Activated T-cell treated with anti-CD3 and anti-CD28 coated beads for 1 hour (primary cell): ENCODE measurements around the gene CDH12.

Source experiments
- DNase-seq: peaks from one replicate; pipeline ENCODE4 v3.0.0-alpha.2; 2020; ENCODE audit warnings: low read depth

CDH12 gene

DNA sequence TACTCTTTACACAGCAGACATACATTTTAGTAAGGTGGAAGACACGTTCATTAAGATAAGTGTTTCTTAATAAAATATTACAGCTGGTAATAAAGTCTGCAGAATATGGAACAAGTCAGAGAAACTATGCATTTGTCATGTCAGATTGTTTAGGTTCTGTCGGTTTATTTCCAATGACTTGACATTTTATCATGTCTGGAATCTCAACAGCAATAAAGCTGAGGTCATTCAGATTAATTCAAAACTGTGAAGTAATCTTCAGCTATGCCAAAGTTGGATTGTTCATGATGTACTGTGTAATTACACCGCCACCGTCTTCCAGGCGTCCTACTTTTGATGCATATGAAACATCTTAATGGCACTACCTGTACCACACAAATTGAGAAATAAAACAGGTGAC, 1032.6 kb downstream of the CDH12 start:
- DNase-seq = no peak

DNA sequence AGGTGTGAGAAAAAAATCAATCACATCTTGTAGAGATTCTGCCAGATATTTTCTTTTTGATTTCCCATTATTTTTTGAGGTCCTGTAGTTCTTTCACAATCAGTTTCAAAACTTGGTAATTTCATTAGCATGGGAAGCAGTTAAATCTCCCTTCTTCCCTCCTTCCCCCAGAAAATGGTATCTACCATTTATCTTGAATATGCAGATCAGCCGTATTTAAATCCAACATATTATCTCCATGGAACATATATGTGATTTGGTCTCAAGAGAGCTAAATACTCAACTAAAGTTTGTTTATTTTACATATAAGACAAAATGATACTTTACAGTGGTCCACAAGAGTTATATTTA, 1034.8 kb downstream of the CDH12 start:
- no peak for DNase-seq

DNA sequence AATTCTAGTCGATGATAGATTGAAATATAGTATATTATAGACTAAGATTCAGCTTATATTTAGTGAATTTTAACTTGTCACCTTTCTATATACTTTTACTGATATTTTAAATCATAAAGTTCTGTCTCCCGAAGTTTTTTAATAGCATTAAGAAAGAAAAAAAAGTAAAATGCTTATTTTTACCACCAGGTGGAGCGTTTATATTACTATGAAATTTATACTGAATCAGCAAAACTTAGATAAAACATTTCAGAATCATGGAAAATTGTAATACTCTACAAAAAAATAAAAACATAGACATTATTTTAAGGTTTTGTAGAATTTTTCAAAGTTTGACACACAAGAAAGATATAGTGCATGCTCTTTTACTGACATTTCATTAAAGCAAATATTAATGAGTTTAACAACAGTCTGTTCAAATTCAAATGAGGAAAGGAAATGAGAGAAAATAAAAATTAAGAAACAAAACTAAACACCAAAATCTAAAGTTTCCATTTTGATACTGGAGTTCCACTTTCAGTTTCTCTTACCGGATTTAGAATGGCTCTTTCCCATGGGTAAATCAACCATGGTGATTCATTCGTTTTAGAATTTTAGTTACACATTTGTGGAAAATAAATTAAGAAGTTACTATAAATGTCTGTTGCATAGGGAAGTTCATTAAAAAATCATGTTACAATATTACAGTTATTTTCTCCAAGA, 1035.3 kb downstream of the CDH12 start:
- DNase-seq = no peak

GRCh38 chr5:21810737-21811316, 1042.3 kb downstream of the CDH12 start:
- no peak for DNase-seq

DNA sequence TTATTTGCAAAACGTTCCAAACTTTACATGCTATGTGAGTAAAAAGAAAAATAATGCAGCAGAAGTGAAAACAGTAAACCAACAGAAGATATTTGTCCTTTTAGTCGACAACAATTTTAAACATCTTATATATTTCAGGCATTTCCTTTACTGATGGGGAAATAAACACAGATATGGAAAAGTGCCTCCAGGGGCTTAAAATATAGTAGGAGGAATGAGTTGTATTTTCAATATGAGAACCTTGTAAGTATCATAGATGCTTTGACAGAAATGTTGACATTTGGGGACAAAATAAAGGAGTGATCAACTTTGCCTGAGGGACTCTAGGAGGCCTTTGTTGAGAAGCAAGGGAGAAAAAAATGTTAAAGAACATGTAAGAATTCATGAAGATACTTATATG, 1043.5 kb downstream of the CDH12 start:
- no peak for DNase-seq

- DNase-seq = no peak
These were observed 1045.2 kb downstream of the CDH12 start for GRCh38 chr5:21807953-21808352.

- no peak for DNase-seq
These were observed 1046.2 kb downstream of the CDH12 start for GRCh38 chr5:21806943-21807342.

- DNase-seq = no peak
These were observed 1046.9 kb downstream of the CDH12 start for GRCh38 chr5:21806271-21806670.

DNA sequence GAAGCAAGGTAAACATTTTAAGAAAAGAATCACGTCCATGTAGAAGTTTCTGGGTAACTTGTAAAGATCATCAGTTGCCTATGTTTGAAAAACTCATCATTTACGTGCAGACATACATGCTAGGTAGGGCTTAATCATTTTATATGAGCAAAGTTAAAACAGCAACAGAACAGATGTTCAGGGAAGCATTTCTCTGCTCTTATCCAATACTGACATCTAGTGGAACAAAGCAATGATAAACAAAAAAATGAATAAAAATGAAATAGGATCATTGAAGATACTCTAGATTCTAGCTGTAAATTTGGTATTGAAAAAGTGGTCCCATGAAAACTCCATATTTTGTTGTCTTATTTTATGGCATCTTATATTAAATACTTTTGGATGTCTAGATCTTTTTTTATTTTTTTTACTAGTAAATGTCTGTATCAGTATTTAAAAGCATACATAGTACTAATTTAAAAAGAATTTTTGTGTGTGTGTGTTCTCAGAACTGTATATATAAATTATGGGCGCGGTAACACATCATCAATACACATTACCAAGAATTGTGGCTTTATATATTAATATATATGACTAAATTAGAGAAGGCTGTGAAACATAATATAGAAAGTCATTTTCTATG, 1050.2 kb downstream of the CDH12 start:
- no peak for DNase-seq

DNA sequence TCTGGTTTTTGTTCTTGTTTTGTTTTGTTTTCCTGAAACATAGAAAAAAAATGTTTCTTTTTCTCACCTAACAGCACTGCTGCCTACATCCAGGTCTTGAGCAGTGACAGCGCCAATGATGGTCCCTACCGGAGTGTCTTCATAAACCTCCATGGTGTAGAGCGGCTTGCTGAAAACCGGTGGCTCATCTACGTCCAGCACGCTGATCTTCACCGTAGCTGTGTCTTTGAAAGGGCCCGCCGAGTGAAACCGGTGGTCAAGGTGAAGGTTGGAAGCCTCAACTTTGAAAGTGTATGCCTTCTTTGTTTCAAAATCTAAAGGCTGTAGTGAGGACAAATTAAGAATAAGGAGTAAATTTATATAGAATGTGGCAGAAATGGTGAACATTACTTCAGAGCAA, 1051.0 kb downstream of the CDH12 start:
- no peak for DNase-seq

DNA sequence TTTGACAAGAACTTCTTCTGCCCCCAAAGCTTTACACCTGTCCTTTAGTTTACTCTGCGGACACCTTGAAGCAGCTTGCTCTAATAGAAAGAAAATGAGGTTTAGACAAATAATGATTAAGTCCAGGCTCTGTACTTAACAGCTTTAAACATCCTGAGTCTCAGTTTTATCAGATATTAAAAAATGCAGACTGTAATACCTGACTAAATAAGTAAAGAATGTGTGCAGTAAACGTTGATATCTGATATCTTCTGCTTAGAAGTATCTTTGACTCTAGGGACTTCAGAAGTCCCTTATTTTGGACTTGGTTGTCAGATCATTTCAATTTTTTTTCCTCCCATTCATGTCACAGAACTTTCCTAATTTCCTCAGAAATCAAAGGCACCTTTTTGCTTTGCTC, 1060.4 kb downstream of the CDH12 start:
- DNase-seq = no peak

GRCh38 chr5:21791304-21791703, 1061.8 kb downstream of the CDH12 start:
- no peak for DNase-seq

DNA sequence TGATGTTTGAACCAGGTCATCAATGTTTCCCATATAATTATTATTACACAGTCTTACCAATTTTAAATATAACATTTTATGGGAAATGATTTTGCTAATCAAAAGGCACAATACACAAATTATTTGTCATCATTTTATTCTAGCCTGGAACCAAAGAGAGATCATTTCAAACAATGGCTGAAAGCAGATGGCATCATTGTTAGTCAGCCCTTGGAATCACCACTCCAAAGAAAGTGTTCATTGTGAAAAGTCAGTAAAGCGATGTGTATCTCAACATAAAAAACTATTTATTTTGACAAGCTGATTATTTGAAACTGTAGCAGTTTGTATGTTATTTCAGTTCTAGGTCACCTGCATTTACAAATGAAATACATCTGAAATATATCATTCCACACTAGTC, 1068.7 kb downstream of the CDH12 start:
- no peak for DNase-seq

DNA sequence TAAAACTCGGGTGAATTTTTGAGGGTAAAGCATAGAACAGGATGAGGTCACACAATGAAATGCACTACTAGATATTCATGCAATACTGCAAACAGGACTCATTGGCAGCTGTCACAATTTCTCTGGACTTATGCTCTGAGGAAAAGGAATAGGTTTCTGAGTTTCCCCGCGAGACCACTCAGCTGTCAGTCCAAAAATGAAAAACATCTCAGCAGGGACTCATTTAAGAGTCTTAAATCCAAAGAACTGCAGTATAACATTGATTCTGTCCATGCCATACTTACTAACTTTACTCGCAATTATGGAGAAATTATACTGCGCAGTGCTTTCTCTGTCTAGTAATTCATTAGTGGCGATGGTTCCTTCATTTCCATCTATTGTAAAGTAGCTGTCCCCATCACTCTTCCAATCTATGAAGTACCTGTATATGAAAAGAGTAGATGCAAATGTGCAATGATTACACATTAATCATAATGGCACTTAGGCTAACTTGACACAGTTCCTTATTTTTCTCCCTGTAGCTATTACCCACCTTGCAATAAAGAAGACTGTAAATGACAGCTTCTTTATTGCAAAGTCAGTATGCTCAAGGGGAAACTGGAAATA, 1070.0 kb downstream of the CDH12 start:
- DNase-seq = no peak

DNA sequence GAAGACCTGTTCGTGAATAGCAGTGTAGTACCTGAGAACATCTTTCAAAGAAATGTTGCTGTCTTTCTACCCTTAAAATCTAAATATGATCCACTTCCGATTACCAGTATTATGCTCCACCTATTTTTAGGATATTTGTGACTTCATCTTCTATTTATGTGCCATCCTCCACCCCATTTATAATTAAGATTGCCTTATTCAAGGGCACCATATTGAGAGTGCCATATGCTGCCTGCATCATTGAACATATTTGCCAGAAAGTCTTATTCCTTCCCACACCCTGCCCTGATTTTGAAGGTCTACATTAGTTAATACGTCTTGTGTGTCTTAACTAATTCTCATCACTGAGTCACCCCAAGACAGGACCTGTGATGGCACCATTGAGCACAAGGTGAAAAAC, 1076.7 kb downstream of the CDH12 start:
- no peak for DNase-seq

- DNase-seq = no peak
These were observed 1078.3 kb downstream of the CDH12 start for GRCh38 chr5:21774801-21775200.

- DNase-seq = no peak
These were observed 1078.9 kb downstream of the CDH12 start for GRCh38 chr5:21774281-21774680.

GRCh38 chr5:21773456-21773855, 1079.7 kb downstream of the CDH12 start:
- no peak for DNase-seq

- DNase-seq = no peak
These were observed 1087.7 kb downstream of the CDH12 start for GRCh38 chr5:21765406-21765805.

- no peak for DNase-seq
These were observed 1114.0 kb downstream of the CDH12 start for GRCh38 chr5:21739096-21739495.

GRCh38 chr5:21723500-21723899, 1129.6 kb downstream of the CDH12 start:
- no peak for DNase-seq

DNA sequence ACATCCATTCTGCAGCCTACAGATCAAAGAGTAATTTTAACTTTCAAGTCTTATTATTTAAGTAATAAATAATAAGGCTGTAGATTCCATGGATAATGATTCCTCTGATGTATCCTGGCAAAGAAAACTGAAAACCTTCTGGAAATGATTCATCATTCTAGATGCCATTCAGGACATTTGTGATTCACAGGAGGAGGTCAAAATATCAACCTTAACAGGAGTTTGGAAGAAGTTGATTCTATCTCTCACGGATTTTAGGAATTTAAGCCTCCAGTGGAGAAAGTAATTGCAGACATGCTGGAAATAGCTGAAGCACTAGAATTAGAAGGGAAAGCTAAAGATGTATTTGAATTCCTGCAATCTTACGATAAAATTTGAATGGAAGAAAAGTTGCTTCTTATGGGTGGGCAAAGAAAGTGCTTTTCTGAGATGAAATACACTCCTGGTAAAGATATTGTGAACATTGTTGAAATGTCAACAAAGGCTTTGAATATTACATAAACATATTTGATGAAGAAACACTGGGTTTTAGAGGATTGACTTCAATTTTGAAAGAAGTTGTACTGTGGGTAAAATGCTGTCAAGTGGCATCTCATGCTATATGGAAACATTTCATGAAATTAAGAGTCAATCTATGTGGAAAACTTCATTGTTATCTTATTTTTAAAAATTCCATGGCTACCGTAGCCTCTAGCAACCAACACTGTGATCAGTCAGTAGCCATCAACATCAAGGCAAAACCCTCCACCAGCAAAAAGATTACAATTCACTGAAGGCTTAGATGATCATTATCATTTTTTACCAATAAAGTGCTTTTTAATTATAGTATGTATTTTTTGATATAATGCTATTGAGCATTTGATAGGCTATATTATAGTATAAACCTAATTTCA, 1141.0 kb downstream of the CDH12 start:
- no peak for DNase-seq
